Caco-2 (cell line): Measurements from ENCODE around the gene JAG2. TPM values are rescaled to one million over a fixed set of nuclear protein-coding genes. Genes with fewer than 3 reads are reported as not detected.

ENCODE experiments used
- BruUV-seq: library from RNA; stranded (reverse); fragments of 400-500 nt; replicated peaks from 2 replicates; lab custom pipeline; 2021; lab: Mats Ljungman, UMichigan
- CTCF ChIA-PET: fragments of 300-600 bp; sonication (Branson Sonifier 250); formaldehyde crosslinking; loops from one replicate; lab custom pipeline; 2022; ENCODE audit warnings: antibody characterized with exemption; lab: Charles Lee
- POLR2A ChIA-PET: fragments of 300-600 bp; sonication (Branson Sonifier 250); formaldehyde crosslinking; loops from one replicate; lab custom pipeline; 2022; ENCODE audit warnings: antibody characterized with exemption; lab: Charles Lee
- DNase-seq, 2 experiments: peaks; one replicate each; pipeline versions ENCODE4 v3.0.0 to v3.0.0-alpha.2; 2020 to 2022
- H3K27me3 ChIP-seq: replicated peaks from 2 replicates; pipeline ENCODE4 v1.6.0; 2011; ENCODE audit warnings: low read length; ENCODE audit not compliant: control insufficient read depth, insufficient read depth
- H3K36me3 ChIP-seq: 2 replicates; pipeline ENCODE4 v1.5.1; 2011; ENCODE audit warnings: low read length; ENCODE audit not compliant: control insufficient read depth, insufficient read depth
- H3K4me1 ChIP-seq: fragments of 250-450 bp; sonication (Bioruptor Pico); 2 replicates; pipeline ENCODE4 v1.5.1; 2020; ENCODE audit warnings: mild to moderate bottlenecking
- H3K4me3 ChIP-seq: 2 replicates; pipeline ENCODE4 v1.5.1; 2011; ENCODE audit warnings: low read depth, mild to moderate bottlenecking, control low read depth, low read length
- H3K9me3 ChIP-seq: fragments of 250-450 bp; sonication (Bioruptor Pico); 2 replicates; pipeline ENCODE4 v1.5.1; 2020; ENCODE audit warnings: mild to moderate bottlenecking, moderate library complexity
- H3K27ac Mint-ChIP-seq: one replicate; pipeline ENCODE4 v1.8.0; 2022; ENCODE audit warnings: mixed read lengths; ENCODE audit not compliant: unreplicated experiment
- H3K27me3 Mint-ChIP-seq: one replicate; pipeline ENCODE4 v1.8.0; 2022; ENCODE audit warnings: mixed read lengths; ENCODE audit not compliant: insufficient read depth, unreplicated experiment
- H3K36me3 Mint-ChIP-seq: one replicate; pipeline ENCODE4 v1.8.0; 2022; ENCODE audit warnings: mild to moderate bottlenecking, mixed read lengths; ENCODE audit not compliant: insufficient read depth, unreplicated experiment
- H3K4me1 Mint-ChIP-seq: one replicate; pipeline ENCODE4 v1.8.0; 2022; ENCODE audit warnings: low read depth, mixed read lengths; ENCODE audit not compliant: unreplicated experiment
- H3K4me3 Mint-ChIP-seq: one replicate; pipeline ENCODE4 v1.8.0; 2022; ENCODE audit warnings: mild to moderate bottlenecking, moderate library complexity, mixed read lengths; ENCODE audit not compliant: unreplicated experiment
- H3K9me3 Mint-ChIP-seq: one replicate; pipeline ENCODE4 v1.8.0; 2022; ENCODE audit warnings: mixed read lengths; ENCODE audit not compliant: unreplicated experiment
- CTCF ChIP-seq, 2 experiments: fragments of 200-600 bp in 1 of 2; IDR thresholded peaks; 1 replicate in 1 of 2; 2 replicates in 1 of 2; pipeline versions ENCODE4 v1.5.1 to v1.8.0; 2011 to 2022; ENCODE audit warnings: antibody characterized with exemption in 1 of 2, control low read depth in 1 of 2, inconsistent platforms in 1 of 2, low read depth in 1 of 2, low read length in 1 of 2, mild to moderate bottlenecking in 1 of 2, moderate library complexity in 1 of 2; ENCODE audit not compliant: insufficient read depth in 1 of 2, severe bottlenecking in 1 of 2, unreplicated experiment in 1 of 2
- intact Hi-C: fragments of 100-400 bp; cut with micrococcal nuclease; formaldehyde crosslinking; loops from one replicate; pipeline ENCODE4 v1.10.0; 2022; ENCODE audit not compliant: unreplicated experiment
- total RNA-seq: library from RNA; stranded (reverse); gene quantifications from 2 replicates; pipeline ENCODE4 v1.2.3, GENCODE V29; 2022

The JAG2 gene
- total RNA-seq, 1 experiment from 2014 or later = 43.0 TPM

GRCh38 chr14:105201925-105202513 lies 33.4 kb upstream of the JAG2 start:
- POLR2A ChIA-PET = no interaction called here
- Mint-ChIP-seq H3K4me3 (no peak overlapping the region), H3K27ac (no peak overlapping the region), H3K4me1 (peaks cover 6% of the 10 kb centered on the region), H3K27me3 (peaks cover 4% of the 10 kb centered on the region), H3K36me3 (peaks cover 45% of the 10 kb centered on the region), H3K9me3 (no peaks in the 10 kb centered on the region)
- no peak for TF ChIP-seq CTCF (IDR thresholded peaks at IDR 0.05; ENCODE audit: insufficient read depth in 1 of 2, low read depth in 1 of 2, low read length in 1 of 2, severe bottlenecking in 1 of 2, unreplicated experiment in 1 of 2)
- no TSS peak for BruUV-seq
- H3K4me1 ChIP-seq = 0 out of 2 replicates have a peak, but pooled peaks cover 3% of the 10 kb centered on the region
- intact Hi-C loops = loop anchor here (2.0 kb wide), 1 partner anchor 79 kb away; no protein-coding TSS in a partner anchor
- CTCF ChIA-PET = interaction anchor here (1.2 to 1.5 kb wide), 4 partner anchors 20 to 169 kb away, joined by 3 to 6 read pairs (median 4); partner anchors contain the start of gene BTBD6
- H3K9me3 ChIP-seq = no peaks in the 10 kb centered on the region
- H3K36me3 ChIP-seq = no peaks in the 10 kb centered on the region
- no peak overlapping the region for H3K4me3 ChIP-seq
- DNase-seq = no peak
- H3K27me3 ChIP-seq = no peaks in the 10 kb centered on the region

- CTCF ChIA-PET = interaction anchor here (0.6 to 1.5 kb wide), 7 partner anchors 19 to 208 kb away, joined by 3 to 6 read pairs (median 3); partner anchors contain the start of genes BTBD6 and NUDT14
- Mint-ChIP-seq H3K4me3 (no peak overlapping the region), H3K9me3 (no peaks in the 10 kb centered on the region), H3K27me3 (peaks cover 4% of the 10 kb centered on the region), H3K27ac (no peak overlapping the region), H3K4me1 (peaks cover 6% of the 10 kb centered on the region), H3K36me3 (peaks cover 39% of the 10 kb centered on the region)
- intact Hi-C loops = no loop called here
- no peak for DNase-seq
- Histone ChIP-seq H3K27me3 (no peaks in the 10 kb centered on the region), H3K9me3 (no peaks in the 10 kb centered on the region), H3K36me3 (no peaks in the 10 kb centered on the region), H3K4me3 (no peak overlapping the region), H3K4me1 (0 out of 2 replicates have a peak, but pooled peaks cover 5% of the 10 kb centered on the region)
- BruUV-seq = no TSS peak
- POLR2A ChIA-PET = no interaction called here
- TF ChIP-seq CTCF (IDR thresholded peaks at IDR 0.05; ENCODE audit: insufficient read depth in 1 of 2, low read depth in 1 of 2, low read length in 1 of 2, severe bottlenecking in 1 of 2, unreplicated experiment in 1 of 2) = no peak
These were observed 32.8 kb upstream of the JAG2 start for GRCh38 chr14:105201156-105201924.

- CTCF ChIA-PET = interaction anchor here (0.6 to 1.5 kb wide), 6 partner anchors 18 to 208 kb away, joined by 3 to 6 read pairs (median 4); partner anchors contain the start of genes BTBD6 and NUDT14
- intact Hi-C loops = no loop called here
- Histone ChIP-seq H3K4me3 (no peak overlapping the region), H3K36me3 (no peaks in the 10 kb centered on the region), H3K27me3 (no peaks in the 10 kb centered on the region), H3K4me1 (0 out of 2 replicates have a peak, but pooled peaks cover 5% of the 10 kb centered on the region), H3K9me3 (no peaks in the 10 kb centered on the region)
- Mint-ChIP-seq H3K4me1 (peaks cover 6% of the 10 kb centered on the region), H3K27me3 (peaks cover 4% of the 10 kb centered on the region), H3K9me3 (no peaks in the 10 kb centered on the region), H3K27ac (no peak overlapping the region), H3K4me3 (no peak overlapping the region), H3K36me3 (peaks cover 39% of the 10 kb centered on the region)
- no peak for TF ChIP-seq CTCF (IDR thresholded peaks at IDR 0.05; ENCODE audit: insufficient read depth in 1 of 2, low read depth in 1 of 2, low read length in 1 of 2, severe bottlenecking in 1 of 2, unreplicated experiment in 1 of 2)
- POLR2A ChIA-PET = no interaction called here
- no peak for DNase-seq
- no TSS peak for BruUV-seq
These were observed 32.1 kb upstream of the JAG2 start for GRCh38 chr14:105200641-105201040.
